Gastrocnemius medialis (tissue), 4 donors: ENCODE data around the gene SUCLA2.

Experiments used
- CTCF ChIP-seq, 5 experiments: fragments of 450-650 bp in 3 of 5; fragments of 200-600 bp in 2 of 5; sonication (generic) in 2 of 5; IDR thresholded peaks in 4 of 5; conservative IDR thresholded peaks in 1 of 5; 1 replicate in 4 of 5; 2 replicates in 1 of 5; pipeline ENCODE4 v1.5.1; 2016 to 2019; ENCODE audit warnings: antibody characterized with exemption in 5 of 5, mild to moderate bottlenecking in 3 of 5, moderate library complexity in 3 of 5
- POLR2A ChIP-seq, 2 donors: fragments of 450-650 bp; IDR thresholded peaks; one replicate each; pipeline ENCODE4 v1.6.1; 2017; ENCODE audit warnings: antibody characterized with exemption in 2 of 2, mild to moderate bottlenecking in 2 of 2, moderate library complexity in 2 of 2

GRCh38 chr13:47976325-47976724, 24.7 kb downstream of the SUCLA2 start:
- TF ChIP-seq CTCF (IDR thresholded peaks at IDR 0.05 in 4 of 5, conservative IDR thresholded peaks at IDR 0.05 in 1 of 5): no peak
- no peak for TF ChIP-seq POLR2A (IDR thresholded peaks at IDR 0.05)
